Smooth muscle cell (in vitro differentiated cells): ENCODE results near the gene TDRD9. TPM values are rescaled to one million over a fixed set of nuclear protein-coding genes. Genes with fewer than 3 reads are reported as not detected.

Source experiments
- DNase-seq: peaks from one replicate; lab custom pipeline; 2025; ENCODE audit not compliant: unreplicated experiment; lab: John Stamatoyannopoulos, UW
- H2AFZ ChIP-seq: fragments of 200-600 bp; sonication (generic); 2 replicates; pipeline ENCODE4 v1.6.0; 2016; ENCODE audit warnings: antibody characterized with exemption, low read depth, mild to moderate bottlenecking
- H3F3A ChIP-seq: fragments of 200-600 bp; sonication (generic); 2 replicates; pipeline ENCODE4 v1.6.0; 2017; ENCODE audit warnings: antibody characterized with exemption, low read depth
- H3K27ac ChIP-seq: fragments of 200-600 bp; sonication (generic); 2 replicates; pipeline ENCODE4 v1.5.1; 2016; ENCODE audit warnings: low read depth, mild to moderate bottlenecking
- H3K27me3 ChIP-seq: fragments of 200-600 bp; sonication (generic); 2 replicates; pipeline ENCODE4 v1.6.1; 2016; ENCODE audit warnings: low read depth, mild to moderate bottlenecking
- H3K36me3 ChIP-seq: fragments of 200-600 bp; sonication (generic); 2 replicates; pipeline ENCODE4 v1.5.1; 2016; ENCODE audit warnings: low read depth
- H3K4me1 ChIP-seq: fragments of 200-600 bp; sonication (generic); 2 replicates; pipeline ENCODE4 v1.5.1; 2016; ENCODE audit warnings: low read depth
- H3K4me2 ChIP-seq: fragments of 200-600 bp; sonication (generic); 2 replicates; pipeline ENCODE4 v1.6.0; 2016; ENCODE audit warnings: mild to moderate bottlenecking
- H3K4me3 ChIP-seq: fragments of 200-600 bp; sonication (generic); 2 replicates; pipeline ENCODE4 v1.5.1; 2016; ENCODE audit warnings: mild to moderate bottlenecking
- H3K79me2 ChIP-seq: fragments of 200-600 bp; sonication (generic); 2 replicates; pipeline ENCODE4 v1.6.0; 2016; ENCODE audit warnings: low read depth, mild to moderate bottlenecking
- H3K9ac ChIP-seq: fragments of 200-600 bp; sonication (generic); 2 replicates; pipeline ENCODE4 v1.6.0; 2016; ENCODE audit warnings: low read depth
- H3K9me3 ChIP-seq: fragments of 200-600 bp; sonication (generic); replicated peaks from 2 replicates; pipeline ENCODE4 v1.5.1; 2016; ENCODE audit warnings: low read depth
- H4K20me1 ChIP-seq: fragments of 200-600 bp; sonication (generic); 2 replicates; pipeline ENCODE4 v1.6.0; 2016; ENCODE audit warnings: low read depth
- WGBS: methylation state at CpG from one replicate; pipeline ENCODE4 v1.1.7; 2016; ENCODE audit warnings: low lambda C conversion rate; 5-methylcytosine and 5-hydroxymethylcytosine counted together
- polyA plus RNA-seq: library from polyadenylated mRNA; unstranded; fragments of >200 nt; fragmentation: Nextera tagmentation; extraction: Ambion mirVana; gene quantifications from 2 replicates; pipeline ENCODE4 v1.2.1, GENCODE V29; 2016
- total RNA-seq: library from RNA; depleted of rRNA; stranded (reverse); fragments of >200 nt; gene quantifications from 2 replicates; pipeline ENCODE4 v1.2.3, GENCODE V29; 2014
- TF ChIP-seq, protein P1 (sequence below): fragments of 200-600 bp; sonication (generic); IDR thresholded peaks from 2 replicates; pipeline ENCODE4 v1.5.1; 2017; ENCODE audit warnings: borderline replicate concordance, mild to moderate bottlenecking, antibody characterized with exemption; ENCODE audit not compliant: insufficient read depth, poor library complexity, severe bottlenecking

TDRD9 gene
- total and polyA plus RNA-seq, 2 experiments from 2014 or later = 1.0 TPM; not detected in 1

DNA sequence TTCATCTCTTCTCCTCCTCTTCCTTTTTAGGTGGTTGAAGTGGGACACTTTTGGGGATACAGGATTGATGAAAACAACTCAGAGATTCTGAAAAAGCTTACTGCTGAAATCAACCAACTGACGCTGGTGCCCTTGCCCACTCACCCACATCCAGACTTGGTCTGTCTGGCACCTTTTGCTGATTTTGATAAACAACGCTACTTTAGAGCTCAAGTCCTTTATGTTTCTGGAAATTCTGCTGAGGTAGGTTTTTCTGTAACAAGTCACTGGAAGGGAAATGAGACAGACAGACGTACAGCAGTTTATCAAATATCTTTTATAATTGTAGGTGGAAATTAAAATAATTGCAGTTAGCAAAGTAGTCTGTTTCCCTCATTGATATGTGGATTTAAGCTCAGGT lies 97.3 kb downstream of the TDRD9 start:
- no peak for DNase-seq
- Histone ChIP-seq H3F3A (no peaks in the 10 kb centered on the region), H3K9ac (no peak overlapping the region), H4K20me1 (no peaks in the 10 kb centered on the region), H3K4me1 (no peaks in the 10 kb centered on the region), H3K27ac (no peak overlapping the region), H3K36me3 (no peaks in the 10 kb centered on the region), H3K4me2 (no peak overlapping the region), H3K4me3 (no peak overlapping the region), H3K9me3 (no peaks in the 10 kb centered on the region), H3K79me2 (no peaks in the 10 kb centered on the region), H2AFZ (no peak overlapping the region), H3K27me3 (peaks cover 22% of the 10 kb centered on the region)
- TF ChIP-seq, protein P1, sequence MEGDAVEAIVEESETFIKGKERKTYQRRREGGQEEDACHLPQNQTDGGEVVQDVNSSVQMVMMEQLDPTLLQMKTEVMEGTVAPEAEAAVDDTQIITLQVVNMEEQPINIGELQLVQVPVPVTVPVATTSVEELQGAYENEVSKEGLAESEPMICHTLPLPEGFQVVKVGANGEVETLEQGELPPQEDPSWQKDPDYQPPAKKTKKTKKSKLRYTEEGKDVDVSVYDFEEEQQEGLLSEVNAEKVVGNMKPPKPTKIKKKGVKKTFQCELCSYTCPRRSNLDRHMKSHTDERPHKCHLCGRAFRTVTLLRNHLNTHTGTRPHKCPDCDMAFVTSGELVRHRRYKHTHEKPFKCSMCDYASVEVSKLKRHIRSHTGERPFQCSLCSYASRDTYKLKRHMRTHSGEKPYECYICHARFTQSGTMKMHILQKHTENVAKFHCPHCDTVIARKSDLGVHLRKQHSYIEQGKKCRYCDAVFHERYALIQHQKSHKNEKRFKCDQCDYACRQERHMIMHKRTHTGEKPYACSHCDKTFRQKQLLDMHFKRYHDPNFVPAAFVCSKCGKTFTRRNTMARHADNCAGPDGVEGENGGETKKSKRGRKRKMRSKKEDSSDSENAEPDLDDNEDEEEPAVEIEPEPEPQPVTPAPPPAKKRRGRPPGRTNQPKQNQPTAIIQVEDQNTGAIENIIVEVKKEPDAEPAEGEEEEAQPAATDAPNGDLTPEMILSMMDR = no peak
- 94% methylated on average over 3 of the region's 3 CpGs for WGBS

DNA sequence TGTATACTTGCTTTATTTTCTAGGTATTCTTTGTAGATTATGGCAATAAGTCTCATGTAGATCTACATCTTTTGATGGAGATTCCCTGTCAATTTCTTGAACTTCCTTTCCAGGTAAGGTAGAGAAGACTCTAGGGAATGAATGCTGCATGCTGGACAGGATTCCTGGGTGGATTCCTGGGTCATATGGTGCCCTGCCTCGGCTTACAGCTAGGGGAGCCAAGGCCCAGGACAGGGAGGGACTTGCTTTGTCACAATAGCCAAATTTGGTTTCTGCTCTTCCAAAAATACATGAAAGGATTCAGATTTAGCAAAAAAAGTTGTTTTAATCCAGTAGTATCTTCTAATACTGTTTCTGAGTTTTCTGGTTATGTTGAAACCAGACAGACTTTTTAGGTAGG lies 97.8 kb downstream of the TDRD9 start:
- H3K27ac ChIP-seq = no peak overlapping the region

DNA sequence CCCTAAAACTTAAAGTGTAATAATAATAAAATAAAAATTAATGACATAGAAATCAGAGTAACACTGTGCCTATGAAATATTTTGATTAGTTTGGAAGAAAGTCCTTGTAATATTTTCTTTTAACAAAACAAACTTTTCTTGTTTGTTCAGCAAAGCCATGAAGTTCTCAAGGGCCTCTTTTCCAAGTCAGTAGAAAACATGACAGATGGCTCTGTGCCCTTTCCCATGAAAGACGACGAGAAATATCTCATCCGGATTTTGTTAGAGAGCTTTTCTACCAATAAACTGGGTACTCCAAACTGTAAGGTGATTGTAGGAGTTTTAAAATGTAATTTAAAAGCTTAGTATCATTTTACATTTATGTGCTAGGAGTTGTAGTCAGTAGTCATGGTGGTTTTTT lies 102.7 kb downstream of the TDRD9 start:
- Histone ChIP-seq H3K4me1 (no peaks in the 10 kb centered on the region), H3F3A (no peaks in the 10 kb centered on the region), H3K36me3 (no peaks in the 10 kb centered on the region), H3K27me3 (peaks cover 29% of the 10 kb centered on the region), H3K9ac (no peak overlapping the region), H3K4me3 (no peak overlapping the region), H3K79me2 (no peaks in the 10 kb centered on the region), H3K9me3 (no peaks in the 10 kb centered on the region), H3K27ac (no peak overlapping the region), H3K4me2 (no peak overlapping the region), H2AFZ (no peak overlapping the region), H4K20me1 (no peaks in the 10 kb centered on the region)
- no peak for DNase-seq
- TF ChIP-seq, protein P1 = no peak
- 81% methylated on average over 3 of the region's 3 CpGs for WGBS

More for the DNA sequence above, 97.8 kb downstream of the TDRD9 start:
- Histone ChIP-seq H3K9me3 (no peaks in the 10 kb centered on the region), H2AFZ (no peak overlapping the region), H3K4me2 (no peak overlapping the region), H3K36me3 (no peaks in the 10 kb centered on the region), H4K20me1 (no peaks in the 10 kb centered on the region), H3K79me2 (no peaks in the 10 kb centered on the region), H3K9ac (no peak overlapping the region), H3K27me3 (peaks cover 22% of the 10 kb centered on the region), H3K4me3 (no peak overlapping the region), H3K4me1 (no peaks in the 10 kb centered on the region), H3F3A (no peaks in the 10 kb centered on the region)
- WGBS = 87% methylated on average over 1 of the region's 1 CpG
- TF ChIP-seq, protein P1 = no peak
- no peak for DNase-seq

DNA sequence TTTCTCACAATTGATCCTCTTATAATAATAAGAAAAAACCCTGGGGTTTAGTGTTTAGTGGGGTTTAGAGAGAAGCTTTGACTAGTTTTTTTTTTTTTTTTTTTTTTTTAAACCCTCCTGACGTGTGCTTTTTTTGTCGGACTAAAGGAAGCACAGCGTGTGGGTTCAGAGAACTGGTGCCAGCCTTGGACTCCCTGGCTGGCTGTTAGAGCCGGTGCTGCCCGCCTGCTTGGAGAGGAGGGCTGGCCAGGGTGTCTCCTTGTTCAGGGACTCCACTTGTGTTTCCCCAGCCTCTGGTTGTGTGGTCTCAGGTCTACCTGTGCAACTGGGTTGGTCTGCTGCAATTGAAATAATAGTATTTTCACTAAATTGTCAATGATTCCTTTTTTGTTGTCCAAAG lies 103.1 kb downstream of the TDRD9 start:
- DNase-seq = no peak
- Histone ChIP-seq H3K27ac (no peak overlapping the region), H3F3A (no peaks in the 10 kb centered on the region), H3K9me3 (no peaks in the 10 kb centered on the region), H3K27me3 (peaks cover 29% of the 10 kb centered on the region), H2AFZ (no peak overlapping the region), H3K4me3 (no peak overlapping the region), H3K79me2 (no peaks in the 10 kb centered on the region), H3K4me2 (no peak overlapping the region), H3K4me1 (no peaks in the 10 kb centered on the region), H3K9ac (no peak overlapping the region), H3K36me3 (no peaks in the 10 kb centered on the region), H4K20me1 (no peaks in the 10 kb centered on the region)
- 87% methylated on average over 5 of the region's 5 CpGs for WGBS
- TF ChIP-seq, protein P1 = no peak
